Lower lobe of right lung (tissue), 2 donors: Measurements from ENCODE around the gene GCNT1. TPM values are rescaled to one million over a fixed set of nuclear protein-coding genes. Genes with fewer than 3 reads are reported as not detected.

ENCODE experiments used
- ATAC-seq, 2 donors: fragments of 200-7000 bp; cut with Tn5 transposase; one replicate each; pipeline ENCODE4 v1.9.1; 2020 to 2022; ENCODE audit warnings: mild to moderate bottlenecking in 2 of 2, moderate library complexity in 2 of 2
- DNase-seq: peaks from one replicate; pipeline ENCODE4 v3.0.0-alpha.2; 2020
- H3K27ac ChIP-seq: fragments of 200-600 bp; one replicate; pipeline ENCODE4 v1.8.0; 2022
- H3K27me3 ChIP-seq: fragments of 200-600 bp; one replicate; pipeline ENCODE4 v1.8.0; 2022; ENCODE audit warnings: low read depth
- H3K36me3 ChIP-seq: fragments of 200-600 bp; one replicate; pipeline ENCODE4 v1.8.0; 2022; ENCODE audit warnings: mild to moderate bottlenecking
- H3K4me1 ChIP-seq: fragments of 200-600 bp; one replicate; pipeline ENCODE4 v1.8.0; 2022
- H3K4me3 ChIP-seq: fragments of 200-600 bp; one replicate; pipeline ENCODE4 v1.8.0; 2022; ENCODE audit warnings: mild to moderate bottlenecking
- H3K9me3 ChIP-seq: fragments of 200-600 bp; one replicate; pipeline ENCODE4 v1.8.0; 2022
- CTCF ChIP-seq: fragments of 200-600 bp; IDR thresholded peaks from one replicate; pipeline ENCODE4 v1.8.0; 2022; ENCODE audit warnings: antibody characterized with exemption, mild to moderate bottlenecking
- intact Hi-C: fragments of 100-400 bp; cut with DNase I; formaldehyde crosslinking; loops from one replicate; pipeline ENCODE4 v1.11.0; 2022
- total RNA-seq: library from RNA; stranded (reverse); fragmentation: NEBNext Ultra II Directional; extraction: Animal tissue kit (Norgen Biotek cat#: 25700); gene quantifications from one replicate; pipeline ENCODE4 v1.2.1, GENCODE V29; 2021
- donor health status: DM: no; HTN: yes; CAD: no; lungs with severe emphysema.

GCNT1 gene
- total RNA-seq, 1 donor from 2014 or later, result 14.4 TPM

DNA sequence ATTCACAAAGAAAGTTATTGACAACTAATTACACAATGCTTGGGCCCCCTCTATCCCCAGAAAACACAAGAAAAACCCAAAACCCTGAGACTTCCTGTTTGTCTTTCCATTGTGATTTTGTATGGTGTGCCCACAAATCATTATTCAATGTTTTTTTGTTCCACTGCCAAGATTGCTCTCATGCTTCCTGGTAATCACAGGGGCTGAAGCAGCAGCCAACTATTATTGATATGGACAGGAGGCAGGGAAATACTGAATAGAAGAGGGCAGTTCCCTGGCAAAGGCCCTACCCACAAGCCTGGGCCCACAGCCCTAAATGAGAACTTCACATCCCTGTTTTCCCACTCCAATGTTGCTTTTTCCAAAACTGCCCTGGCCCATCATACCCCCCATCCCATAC lies 43.3 kb upstream of the GCNT1 start:
- H3K4me3 ChIP-seq, result no peak overlapping the region
- no peak for TF ChIP-seq CTCF
- no peaks in the 10 kb centered on the region for H3K4me1 ChIP-seq
- DNase-seq (no peak), ATAC-seq (no peak)
- peaks cover 12% of the 10 kb centered on the region for H3K9me3 ChIP-seq
- H3K27ac ChIP-seq, result peak overlapping the region; percentile 15
- intact Hi-C loops, result no loop called here
- H3K27me3 ChIP-seq, result no peaks in the 10 kb centered on the region
- no peaks in the 10 kb centered on the region for H3K36me3 ChIP-seq

GRCh38 chr9:76417394-76417793 lies 41.6 kb upstream of the GCNT1 start:
- intact Hi-C loops, result no loop called here
- no peak for ATAC-seq
- no peak overlapping the region for H3K4me3 ChIP-seq
- no peaks in the 10 kb centered on the region for H3K36me3 ChIP-seq
- no peak for DNase-seq
- no peak overlapping the region for H3K27ac ChIP-seq
- no peaks in the 10 kb centered on the region for H3K27me3 ChIP-seq
- no peaks in the 10 kb centered on the region for H3K4me1 ChIP-seq
- peaks cover 12% of the 10 kb centered on the region for H3K9me3 ChIP-seq
- no peak for TF ChIP-seq CTCF

DNA sequence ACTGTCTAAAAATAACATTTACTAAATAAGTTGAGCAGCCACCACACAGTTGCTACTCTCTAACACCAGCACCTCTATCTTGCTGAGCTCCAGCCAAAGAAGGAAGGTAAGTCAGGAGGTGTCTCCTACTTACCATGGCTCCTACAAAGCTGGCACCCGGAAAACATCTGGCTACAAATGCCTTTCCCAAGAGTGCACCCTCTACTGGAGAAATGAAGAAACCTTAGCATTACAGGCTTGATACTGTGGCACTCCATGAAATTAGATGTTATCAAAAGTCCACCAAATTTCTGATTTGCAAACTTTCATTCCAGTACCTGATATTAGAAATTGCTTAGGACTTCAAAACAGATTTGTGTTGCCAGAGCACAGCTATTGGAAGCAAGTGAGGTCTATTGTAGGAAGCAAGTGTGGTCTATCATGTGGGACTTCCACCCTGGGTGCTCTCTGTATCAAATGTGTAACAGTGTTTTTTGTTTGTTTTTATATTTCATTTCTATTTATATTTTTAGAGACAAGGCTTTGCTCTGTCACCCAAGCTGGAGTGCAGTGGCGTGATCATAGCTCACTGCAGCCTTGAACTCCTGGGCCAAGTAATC lies 39.1 kb upstream of the GCNT1 start:
- intact Hi-C loops, result no loop called here

GRCh38 chr9:76423216-76424177 lies 35.5 kb upstream of the GCNT1 start:
- no peaks in the 10 kb centered on the region for H3K27me3 ChIP-seq
- no peak for TF ChIP-seq CTCF
- no peak overlapping the region for H3K27ac ChIP-seq
- H3K9me3 ChIP-seq, result no peaks in the 10 kb centered on the region
- H3K4me3 ChIP-seq, result no peak overlapping the region
- intact Hi-C loops, result no loop called here
- H3K4me1 ChIP-seq, result no peaks in the 10 kb centered on the region
- ATAC-seq (no peak), DNase-seq (no peak)
- H3K36me3 ChIP-seq, result no peaks in the 10 kb centered on the region

More for the DNA sequence above, 39.1 kb upstream of the GCNT1 start:
- Histone ChIP-seq H3K9me3 (no peaks in the 10 kb centered on the region), H3K4me3 (no peak overlapping the region), H3K4me1 (no peaks in the 10 kb centered on the region), H3K27me3 (no peaks in the 10 kb centered on the region), H3K27ac (no peak overlapping the region), H3K36me3 (no peaks in the 10 kb centered on the region)
- TF ChIP-seq CTCF, result peak; percentile 59
- ATAC-seq (peak in 1 of 2 donors; percentile 75), DNase-seq (no peak)

DNA sequence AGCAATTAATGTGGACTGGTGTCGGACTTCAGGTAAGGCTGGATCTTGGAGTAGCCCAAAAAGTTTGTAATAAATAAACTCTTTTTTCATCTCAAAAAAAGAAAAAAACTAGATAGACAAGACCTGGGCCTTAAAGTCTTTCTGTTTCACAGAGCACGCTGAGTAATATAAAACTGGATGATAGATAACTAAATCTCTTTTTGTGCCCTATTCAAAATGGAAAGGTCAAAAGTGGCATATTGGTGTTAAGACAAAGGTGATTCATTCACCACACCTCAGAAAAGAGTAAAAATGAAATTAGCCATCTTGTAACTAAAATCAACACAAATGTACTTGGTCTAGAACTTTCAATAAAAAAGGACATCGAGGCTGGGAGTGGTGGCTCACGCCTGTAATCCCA lies 34.5 kb upstream of the GCNT1 start:
- H3K36me3 ChIP-seq, result no peaks in the 10 kb centered on the region
- H3K4me3 ChIP-seq, result no peak overlapping the region
- no peak for DNase-seq
- TF ChIP-seq CTCF, result no peak
- no peak overlapping the region for H3K27ac ChIP-seq
- H3K4me1 ChIP-seq, result no peaks in the 10 kb centered on the region
- intact Hi-C loops, result no loop called here
- ATAC-seq, result no peak
- no peaks in the 10 kb centered on the region for H3K27me3 ChIP-seq
- no peaks in the 10 kb centered on the region for H3K9me3 ChIP-seq
